ENCODE data around the gene VPS51.

- no peak for TF ChIP-seq CTCF (conservative IDR thresholded peaks at IDR 0.05; ENCODE audit: low read length)
- no peak for TF ChIP-seq EZH2phosphoT487 (IDR thresholded peaks at IDR 0.05; ENCODE audit: borderline replicate concordance, low read depth, low read length)
Measured at GRCh38 chr11:65047581-65048422, 48.2 kb upstream of the VPS51 start.

Measured in OCI-LY7 (cell line).